ENCODE results near the gene TMEM14B. TPM values are rescaled to one million over a fixed set of nuclear protein-coding genes. Genes with fewer than 3 reads are reported as not detected.

The TMEM14B gene
- total and polyA plus RNA-seq, 2 donors (not counting 3 experiments of a cell fraction or from before 2014, with no cell fraction given), result 58.2 to 73.1 TPM

GRCh38 chr6:10779076-10779475 lies 31.5 kb downstream of the TMEM14B start:
- CTCF ChIA-PET, result interaction anchor here (0.6 to 1.6 kb wide), 3 partner anchors 9 to 292 kb away, joined by 3 to 4 read pairs (median 3); no protein-coding TSS in a partner anchor
- no peak overlapping the region for H3K4me3 ChIP-seq (replicated peaks in 1 of 3; ENCODE audit: insufficient read depth in 1 of 3, low read depth in 1 of 3, low read length in 3 of 3)
- POLR2A ChIA-PET, result no interaction called here
- no peak overlapping the region for H3K9ac ChIP-seq (replicated peaks; ENCODE audit: extremely low read depth, insufficient read depth, low read length)
- H4K20me1 ChIP-seq (replicated peaks; ENCODE audit: control insufficient read depth, extremely low read depth, insufficient read depth, low read length), result no peaks in the 10 kb centered on the region
- H3K27ac ChIP-seq (ENCODE audit: insufficient read depth, low read depth, low read length), result no peak overlapping the region
- no peak overlapping the region for H2AFZ ChIP-seq (ENCODE audit: low read depth, low read length)
- H3K9me3 ChIP-seq (replicated peaks; ENCODE audit: control insufficient read depth, insufficient read depth, low read length), result no peaks in the 10 kb centered on the region
- TF ChIP-seq MAX (IDR thresholded peaks at IDR 0.05; ENCODE audit: insufficient read depth, insufficient read length) (no peak), FOS (IDR thresholded peaks at IDR 0.05; ENCODE audit: borderline replicate concordance, insufficient read depth, low read length) (no peak), GATA2 (IDR thresholded peaks at IDR 0.05; ENCODE audit: insufficient read depth, insufficient read length, low read depth, low read length) (no peak), EZH2 (IDR thresholded peaks at IDR 0.05; ENCODE audit: borderline replicate concordance, low read depth, low read length, severe bottlenecking) (no peak), POLR2A (IDR thresholded peaks at IDR 0.05; ENCODE audit: low read depth, low read length) (no peak)
- TF ChIP-seq, protein P1, sequence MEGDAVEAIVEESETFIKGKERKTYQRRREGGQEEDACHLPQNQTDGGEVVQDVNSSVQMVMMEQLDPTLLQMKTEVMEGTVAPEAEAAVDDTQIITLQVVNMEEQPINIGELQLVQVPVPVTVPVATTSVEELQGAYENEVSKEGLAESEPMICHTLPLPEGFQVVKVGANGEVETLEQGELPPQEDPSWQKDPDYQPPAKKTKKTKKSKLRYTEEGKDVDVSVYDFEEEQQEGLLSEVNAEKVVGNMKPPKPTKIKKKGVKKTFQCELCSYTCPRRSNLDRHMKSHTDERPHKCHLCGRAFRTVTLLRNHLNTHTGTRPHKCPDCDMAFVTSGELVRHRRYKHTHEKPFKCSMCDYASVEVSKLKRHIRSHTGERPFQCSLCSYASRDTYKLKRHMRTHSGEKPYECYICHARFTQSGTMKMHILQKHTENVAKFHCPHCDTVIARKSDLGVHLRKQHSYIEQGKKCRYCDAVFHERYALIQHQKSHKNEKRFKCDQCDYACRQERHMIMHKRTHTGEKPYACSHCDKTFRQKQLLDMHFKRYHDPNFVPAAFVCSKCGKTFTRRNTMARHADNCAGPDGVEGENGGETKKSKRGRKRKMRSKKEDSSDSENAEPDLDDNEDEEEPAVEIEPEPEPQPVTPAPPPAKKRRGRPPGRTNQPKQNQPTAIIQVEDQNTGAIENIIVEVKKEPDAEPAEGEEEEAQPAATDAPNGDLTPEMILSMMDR (IDR thresholded peaks at IDR 0.05; ENCODE audit: extremely low read depth in 1 of 2, insufficient read depth in 1 of 2, low read depth in 1 of 2, low read length in 2 of 2), result no peak
- H3K79me2 ChIP-seq (ENCODE audit: control insufficient read depth, insufficient read depth, low read length), result no peaks in the 10 kb centered on the region
- H3K4me2 ChIP-seq (ENCODE audit: insufficient read depth, low read length), result no peak overlapping the region
- H3K27me3 ChIP-seq (ENCODE audit: control insufficient read depth in 2 of 2, insufficient read depth in 2 of 2, low read length in 2 of 2), result no peaks in the 10 kb centered on the region
- no peak for FAIRE-seq
- DNase-seq (ENCODE audit: low read depth, low spot score), result no peak
- peaks cover 3% of the 10 kb centered on the region for H3K9me1 ChIP-seq (replicated peaks; ENCODE audit: control insufficient read depth, extremely low read depth, insufficient read depth, low read length)
- BruUV-seq (replicated peaks), result no TSS peak
- no peaks in the 10 kb centered on the region for H3K4me1 ChIP-seq (ENCODE audit: control insufficient read depth, extremely low read depth, insufficient read depth, low read length)
- dilution Hi-C loops (cut with MboI; ENCODE audit: extremely low pct_ligation_motif_present, low sequenced_read_pairs) (no loop called here), intact Hi-C loops (cut with micrococcal nuclease) (no loop called here)
- no peaks in the 10 kb centered on the region for H3K36me3 ChIP-seq (ENCODE audit: control insufficient read depth in 2 of 2, extremely low read depth in 1 of 2, insufficient read depth in 2 of 2, low read length in 2 of 2)
